OCI-LY7 (cell line): ENCODE measurements around the gene SYNE3. TPM values are rescaled to one million over a fixed set of nuclear protein-coding genes. Genes with fewer than 3 reads are reported as not detected.

Source experiments
- BruUV-seq: library from RNA; stranded (reverse); fragments of 400-500 nt; replicated peaks from 2 replicates; lab custom pipeline; 2021; lab: Mats Ljungman, UMichigan
- CTCF ChIA-PET: fragments of 300-600 bp; sonication (Branson Sonifier 250); formaldehyde crosslinking; loops from one replicate; lab custom pipeline; 2022; ENCODE audit warnings: antibody characterized with exemption; ENCODE audit not compliant: unreplicated experiment; lab: Charles Lee
- POLR2A ChIA-PET: fragments of 300-600 bp; sonication (Branson Sonifier 250); formaldehyde crosslinking; loops from one replicate; lab custom pipeline; 2022; ENCODE audit warnings: antibody characterized with exemption; lab: Charles Lee
- DNase-seq: peaks from one replicate; pipeline ENCODE4 v3.0.0-alpha.2; 2015; ENCODE audit warnings: low spot score
- H2AFZ ChIP-seq: fragments of 200-600 bp; sonication (generic), shearing (Covaris generic); 2 replicates; pipeline ENCODE4 v1.6.1; 2014; ENCODE audit warnings: mild to moderate bottlenecking, antibody characterized with exemption, low read length, moderate library complexity
- H3K27ac ChIP-seq: fragments of 200-600 bp; sonication (generic); 2 replicates; pipeline ENCODE4 v1.5.1; 2014; ENCODE audit warnings: mixed run types, low read depth, mild to moderate bottlenecking, moderate library complexity, low read length, inconsistent platforms; ENCODE audit not compliant: poor library complexity, severe bottlenecking
- H3K36me3 ChIP-seq: fragments of 200-600 bp; sonication (generic); 2 replicates; pipeline ENCODE4 v1.6.1; 2014; ENCODE audit warnings: mild to moderate bottlenecking, antibody characterized with exemption, low read length, moderate library complexity, mixed read lengths; ENCODE audit not compliant: insufficient read depth
- H3K4me1 ChIP-seq: fragments of 200-600 bp; sonication (generic); 2 replicates; pipeline ENCODE4 v1.5.1; 2014; ENCODE audit warnings: mild to moderate bottlenecking, low read length; ENCODE audit not compliant: insufficient read depth, poor library complexity, severe bottlenecking
- H3K4me2 ChIP-seq: fragments of 200-600 bp; sonication (generic); 2 replicates; pipeline ENCODE4 v1.6.1; 2014; ENCODE audit warnings: mild to moderate bottlenecking, low read length
- H3K4me3 ChIP-seq: fragments of 200-600 bp; sonication (generic); 2 replicates; pipeline ENCODE4 v1.5.1; 2014; ENCODE audit warnings: mild to moderate bottlenecking, low read depth, low read length; ENCODE audit not compliant: poor library complexity, severe bottlenecking
- H3K79me2 ChIP-seq: fragments of 200-600 bp; sonication (generic); 2 replicates; pipeline ENCODE4 v1.6.1; 2016; ENCODE audit warnings: low read depth, mild to moderate bottlenecking, low read length, moderate library complexity, mixed read lengths; ENCODE audit not compliant: insufficient read depth
- H3K9me2 ChIP-seq: fragments of 200-600 bp; sonication (generic); 2 replicates; pipeline ENCODE4 v1.6.1; 2016; ENCODE audit warnings: mild to moderate bottlenecking, low read length, mixed read lengths; ENCODE audit not compliant: insufficient read depth
- H3K9me3 ChIP-seq: fragments of 200-600 bp; sonication (generic); 2 replicates; pipeline ENCODE4 v1.6.1; 2014; ENCODE audit warnings: mild to moderate bottlenecking, mixed run types, low read length, mixed read lengths
- H4K20me1 ChIP-seq: fragments of 200-600 bp; sonication (generic); 2 replicates; pipeline ENCODE4 v1.6.1; 2014; ENCODE audit warnings: mild to moderate bottlenecking, antibody characterized with exemption, low read length, moderate library complexity, mixed read lengths; ENCODE audit not compliant: insufficient read depth
- EZH2phosphoT487 ChIP-seq: fragments of 200-600 bp; sonication (generic); IDR thresholded peaks from 2 replicates; pipeline ENCODE4 v1.6.1; 2018; ENCODE audit warnings: low read depth, borderline replicate concordance, mild to moderate bottlenecking, mixed run types, antibody characterized with exemption, low read length, moderate library complexity, mixed read lengths
- intact Hi-C: fragments of 100-400 bp; cut with micrococcal nuclease; formaldehyde crosslinking; loops from one replicate; pipeline ENCODE4 v1.10.0; 2022; ENCODE audit not compliant: unreplicated experiment
- total RNA-seq, 2 experiments: library from RNA; depleted of rRNA in 1 of 2; stranded (reverse); fragments of >200 nt in 1 of 2; shearing (Covaris generic) in 1 of 2; gene quantifications; 2 replicates each; pipeline ENCODE4 v1.2.3, GENCODE V29; 2014 to 2022
- TF ChIP-seq, protein P1 (sequence below): fragments of 200-600 bp; sonication (generic); conservative IDR thresholded peaks from 2 replicates; pipeline ENCODE4 v1.5.1; 2014; ENCODE audit warnings: mild to moderate bottlenecking, antibody characterized with exemption, low read length, moderate library complexity, mixed read lengths

The SYNE3 gene
- total RNA-seq, 2 experiments from 2014 or later: 0.60 to 4.1 TPM

DNA sequence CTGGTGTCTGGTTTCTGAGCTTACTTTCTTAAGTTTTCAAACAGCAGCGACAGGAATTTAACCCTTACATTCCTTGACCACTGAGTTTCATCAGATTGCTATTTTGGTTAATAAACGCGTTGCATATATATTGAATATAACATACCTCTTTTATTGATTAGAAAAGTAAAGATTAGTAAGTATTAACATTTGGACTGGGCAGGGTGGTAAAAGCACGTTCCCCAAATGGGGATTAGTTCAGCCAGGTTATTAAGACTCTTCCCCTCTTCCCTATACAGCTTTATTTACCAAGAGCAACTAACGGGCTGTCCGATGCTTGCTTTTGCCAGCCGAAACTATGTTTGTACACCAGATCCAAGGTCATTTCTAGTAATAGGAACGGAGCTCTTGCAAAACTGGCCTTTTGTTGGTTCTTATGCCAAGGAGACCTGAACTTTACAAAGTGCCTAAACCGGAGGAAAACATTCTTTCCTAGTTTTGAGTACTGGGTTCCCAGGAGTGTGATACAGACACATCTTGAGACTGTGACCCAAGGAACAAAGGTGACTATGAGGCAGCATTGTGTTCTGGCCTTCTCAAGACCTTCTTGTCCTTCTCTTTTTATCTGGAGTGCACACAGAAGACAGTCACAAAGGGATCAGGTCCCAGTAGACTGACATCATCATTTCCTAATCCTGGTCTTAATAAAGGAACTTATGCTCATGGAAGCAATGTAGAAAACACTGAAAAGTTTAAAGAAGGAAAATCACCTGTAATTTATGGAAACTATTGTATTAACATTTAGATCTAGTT, 21.0 kb upstream of the SYNE3 start:
- H3K9me3 ChIP-seq: no peaks in the 10 kb centered on the region
- no peak overlapping the region for H2AFZ ChIP-seq
- H3K4me2 ChIP-seq: peak overlapping the region; percentile 95
- TF ChIP-seq EZH2phosphoT487: no peak
- TF ChIP-seq, protein P1, sequence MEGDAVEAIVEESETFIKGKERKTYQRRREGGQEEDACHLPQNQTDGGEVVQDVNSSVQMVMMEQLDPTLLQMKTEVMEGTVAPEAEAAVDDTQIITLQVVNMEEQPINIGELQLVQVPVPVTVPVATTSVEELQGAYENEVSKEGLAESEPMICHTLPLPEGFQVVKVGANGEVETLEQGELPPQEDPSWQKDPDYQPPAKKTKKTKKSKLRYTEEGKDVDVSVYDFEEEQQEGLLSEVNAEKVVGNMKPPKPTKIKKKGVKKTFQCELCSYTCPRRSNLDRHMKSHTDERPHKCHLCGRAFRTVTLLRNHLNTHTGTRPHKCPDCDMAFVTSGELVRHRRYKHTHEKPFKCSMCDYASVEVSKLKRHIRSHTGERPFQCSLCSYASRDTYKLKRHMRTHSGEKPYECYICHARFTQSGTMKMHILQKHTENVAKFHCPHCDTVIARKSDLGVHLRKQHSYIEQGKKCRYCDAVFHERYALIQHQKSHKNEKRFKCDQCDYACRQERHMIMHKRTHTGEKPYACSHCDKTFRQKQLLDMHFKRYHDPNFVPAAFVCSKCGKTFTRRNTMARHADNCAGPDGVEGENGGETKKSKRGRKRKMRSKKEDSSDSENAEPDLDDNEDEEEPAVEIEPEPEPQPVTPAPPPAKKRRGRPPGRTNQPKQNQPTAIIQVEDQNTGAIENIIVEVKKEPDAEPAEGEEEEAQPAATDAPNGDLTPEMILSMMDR: no peak
- TSS peak; percentile 47 for BruUV-seq
- H3K79me2 ChIP-seq: peaks cover 91% of the 10 kb centered on the region
- ChIA-PET CTCF (no interaction called here), POLR2A (interaction anchor here (0.8 to 2.4 kb wide), 6 partner anchors 9 to 162 kb away, joined by 3 to 10 read pairs (median 4); no protein-coding TSS in a partner anchor)
- H3K4me1 ChIP-seq: peaks cover 27% of the 10 kb centered on the region
- peak overlapping the region; percentile 93 for H3K4me3 ChIP-seq
- DNase-seq: no peak
- no peak overlapping the region for H3K27ac ChIP-seq
- peaks cover 29% of the 10 kb centered on the region; the same call in 1 of the 2 replicates for H4K20me1 ChIP-seq
- H3K9me2 ChIP-seq: no peaks in the 10 kb centered on the region
- peaks cover 9% of the 10 kb centered on the region for H3K36me3 ChIP-seq
- intact Hi-C loops: loop anchor here (10.0 kb wide), 1 partner anchor 967 kb away; the partner anchor contains the start of gene PAPOLA

DNA sequence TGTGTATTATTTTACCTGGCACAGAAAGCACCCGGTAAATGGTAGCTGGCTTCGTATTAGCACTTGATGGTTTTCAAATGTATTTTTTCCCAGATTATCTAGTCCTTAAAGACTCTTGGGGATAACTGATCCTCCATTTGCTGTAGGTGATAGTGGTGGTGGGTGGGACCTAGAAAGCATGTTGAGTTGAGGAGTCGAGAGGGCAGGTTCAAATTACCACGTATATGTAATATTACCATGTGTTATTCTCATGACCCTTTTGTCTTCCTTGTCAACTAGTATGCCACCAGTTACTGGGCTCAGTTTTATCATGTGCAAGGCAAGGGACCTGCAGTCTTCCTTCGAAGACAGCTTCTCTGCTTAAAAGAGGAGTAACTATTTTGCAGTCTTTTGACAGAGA, 20.2 kb upstream of the SYNE3 start:
- peak overlapping the region; percentile 95 for H3K4me2 ChIP-seq
- TF ChIP-seq, protein P1: no peak
- TF ChIP-seq EZH2phosphoT487: no peak
- peaks cover 17% of the 10 kb centered on the region for H3K36me3 ChIP-seq
- H4K20me1 ChIP-seq: peaks cover 36% of the 10 kb centered on the region; the same call in 1 of the 2 replicates
- H3K4me3 ChIP-seq: peak overlapping the region; percentile 93
- H3K79me2 ChIP-seq: peaks cover 91% of the 10 kb centered on the region
- ChIA-PET POLR2A (interaction anchor here (0.6 to 2.4 kb wide), 7 partner anchors 10 to 477 kb away, joined by 3 to 10 read pairs (median 3); no protein-coding TSS in a partner anchor), CTCF (no interaction called here)
- no TSS peak for BruUV-seq
- H3K9me3 ChIP-seq: no peaks in the 10 kb centered on the region
- no peaks in the 10 kb centered on the region for H3K9me2 ChIP-seq
- intact Hi-C loops: loop anchor here (10.0 kb wide), 1 partner anchor 968 kb away; the partner anchor contains the start of gene PAPOLA
- H2AFZ ChIP-seq: no peak overlapping the region
- no peak for DNase-seq
- H3K4me1 ChIP-seq: peaks cover 34% of the 10 kb centered on the region
- no peak overlapping the region for H3K27ac ChIP-seq
